Fibroblast of pulmonary artery (primary cell): Measurements from ENCODE around the gene TMEM175.

Source experiments
- DNase-seq: peaks from one replicate; pipeline ENCODE4 v3.0.0-alpha.2; 2010; ENCODE audit warnings: low read depth
- H3K4me3 ChIP-seq: replicated peaks from 2 replicates; pipeline ENCODE4 v1.5.1; 2011; ENCODE audit warnings: low read depth, mild to moderate bottlenecking, control low read depth, low read length, moderate library complexity
- TF ChIP-seq, protein P1 (sequence below): IDR thresholded peaks from 2 replicates; pipeline ENCODE4 v1.5.1; 2011; ENCODE audit warnings: mild to moderate bottlenecking, control low read depth, low read length, inconsistent platforms; ENCODE audit errors: missing control alignments

The TMEM175 gene

DNA sequence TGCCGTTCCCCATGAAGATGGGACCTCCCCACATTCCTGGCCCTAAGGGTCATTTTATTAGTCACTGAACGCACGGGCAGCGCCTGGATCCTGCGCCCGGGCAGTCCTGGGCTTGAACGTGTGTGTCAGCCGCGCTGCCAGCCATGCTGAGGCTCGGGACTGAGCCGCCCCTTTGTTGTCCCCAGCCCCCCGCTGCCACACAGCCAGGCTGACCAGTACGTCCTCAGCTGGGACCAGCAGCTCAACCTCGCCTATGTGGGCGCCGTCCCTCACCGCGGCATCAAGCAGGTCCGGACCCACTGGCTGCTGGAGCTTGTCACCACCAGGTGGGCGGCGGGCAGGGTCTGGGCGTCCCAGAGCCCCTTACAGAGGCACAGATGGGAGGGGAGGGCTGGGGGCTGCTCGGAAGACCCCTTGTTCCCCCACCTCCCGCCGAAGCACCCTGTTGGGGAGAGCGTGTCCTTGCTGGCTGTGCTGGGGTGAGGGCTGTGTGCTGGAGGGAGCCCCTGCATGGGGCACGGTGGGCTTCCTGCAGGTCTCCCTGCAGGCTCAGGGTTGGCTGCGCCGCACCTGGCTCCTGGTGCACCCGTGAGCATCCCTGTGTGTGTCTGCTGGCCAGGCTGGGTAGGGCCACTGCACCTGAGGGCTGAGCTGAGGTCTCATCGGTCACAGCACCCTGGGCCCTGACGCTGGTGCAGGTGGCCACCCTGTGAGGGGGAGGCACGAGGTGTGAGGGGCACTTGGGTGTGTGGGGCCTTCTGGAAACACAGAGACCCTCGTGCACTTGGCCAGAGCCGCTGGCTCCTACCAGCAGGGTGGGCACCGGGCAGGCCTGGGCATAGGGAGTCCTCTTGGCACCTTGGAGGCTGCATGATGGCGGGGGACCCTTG, 55.6 kb downstream of the TMEM175 start:
- no peak for DNase-seq
- TF ChIP-seq, protein P1, sequence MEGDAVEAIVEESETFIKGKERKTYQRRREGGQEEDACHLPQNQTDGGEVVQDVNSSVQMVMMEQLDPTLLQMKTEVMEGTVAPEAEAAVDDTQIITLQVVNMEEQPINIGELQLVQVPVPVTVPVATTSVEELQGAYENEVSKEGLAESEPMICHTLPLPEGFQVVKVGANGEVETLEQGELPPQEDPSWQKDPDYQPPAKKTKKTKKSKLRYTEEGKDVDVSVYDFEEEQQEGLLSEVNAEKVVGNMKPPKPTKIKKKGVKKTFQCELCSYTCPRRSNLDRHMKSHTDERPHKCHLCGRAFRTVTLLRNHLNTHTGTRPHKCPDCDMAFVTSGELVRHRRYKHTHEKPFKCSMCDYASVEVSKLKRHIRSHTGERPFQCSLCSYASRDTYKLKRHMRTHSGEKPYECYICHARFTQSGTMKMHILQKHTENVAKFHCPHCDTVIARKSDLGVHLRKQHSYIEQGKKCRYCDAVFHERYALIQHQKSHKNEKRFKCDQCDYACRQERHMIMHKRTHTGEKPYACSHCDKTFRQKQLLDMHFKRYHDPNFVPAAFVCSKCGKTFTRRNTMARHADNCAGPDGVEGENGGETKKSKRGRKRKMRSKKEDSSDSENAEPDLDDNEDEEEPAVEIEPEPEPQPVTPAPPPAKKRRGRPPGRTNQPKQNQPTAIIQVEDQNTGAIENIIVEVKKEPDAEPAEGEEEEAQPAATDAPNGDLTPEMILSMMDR, result no peak
- peak overlapping the region; percentile 73 for H3K4me3 ChIP-seq

DNA sequence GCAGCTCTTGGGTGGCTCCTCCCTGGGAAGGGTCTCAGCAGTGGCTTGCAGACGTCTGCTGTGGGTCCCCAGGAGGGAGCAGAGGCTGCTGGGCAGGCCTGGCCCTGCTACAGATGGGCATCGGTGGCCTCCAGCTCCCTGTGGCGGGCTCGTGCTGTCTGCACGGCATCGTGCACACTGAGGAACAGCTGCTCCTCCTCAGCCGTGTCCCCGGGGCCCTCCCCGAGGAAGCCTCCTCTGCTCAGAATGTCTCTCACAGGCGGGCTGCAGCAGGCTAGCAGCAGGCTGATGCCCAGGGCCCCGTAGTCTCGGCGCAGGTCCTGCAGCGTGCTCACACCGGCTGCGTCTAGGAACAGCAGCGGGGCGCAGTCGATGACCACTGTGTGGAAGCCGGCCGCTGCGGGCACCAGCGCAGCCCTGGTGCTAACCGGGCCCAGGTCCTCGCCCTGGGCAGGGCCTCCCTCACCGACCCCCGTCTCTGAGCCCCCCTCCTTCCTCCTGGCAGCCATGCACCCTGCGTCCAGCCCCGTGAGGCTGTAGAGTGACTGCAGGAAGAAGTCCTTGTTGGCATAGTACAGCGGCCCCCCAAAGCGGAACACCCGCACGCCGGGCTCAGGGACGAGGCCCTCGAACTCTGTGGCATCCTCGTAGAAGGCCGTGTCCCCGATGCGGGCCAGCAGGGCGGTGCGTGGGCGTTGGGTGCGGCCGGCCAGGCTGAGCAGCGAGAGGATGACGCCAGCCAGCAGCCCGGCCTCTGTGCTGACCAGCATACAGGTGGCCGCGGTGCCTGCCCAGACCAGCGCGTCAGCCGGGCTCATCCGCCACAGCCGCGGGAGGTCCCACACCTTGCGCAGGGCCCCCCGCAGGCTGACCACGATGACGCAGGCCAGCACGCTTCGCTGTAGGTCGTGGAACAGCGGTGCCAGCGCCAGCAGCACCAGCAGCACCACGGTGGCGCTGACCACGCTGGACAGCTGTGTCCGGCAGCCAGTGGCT, 56.8 kb downstream of the TMEM175 start:
- DNase-seq, result no peak
- no peak overlapping the region for H3K4me3 ChIP-seq
- TF ChIP-seq, protein P1, result no peak

DNA sequence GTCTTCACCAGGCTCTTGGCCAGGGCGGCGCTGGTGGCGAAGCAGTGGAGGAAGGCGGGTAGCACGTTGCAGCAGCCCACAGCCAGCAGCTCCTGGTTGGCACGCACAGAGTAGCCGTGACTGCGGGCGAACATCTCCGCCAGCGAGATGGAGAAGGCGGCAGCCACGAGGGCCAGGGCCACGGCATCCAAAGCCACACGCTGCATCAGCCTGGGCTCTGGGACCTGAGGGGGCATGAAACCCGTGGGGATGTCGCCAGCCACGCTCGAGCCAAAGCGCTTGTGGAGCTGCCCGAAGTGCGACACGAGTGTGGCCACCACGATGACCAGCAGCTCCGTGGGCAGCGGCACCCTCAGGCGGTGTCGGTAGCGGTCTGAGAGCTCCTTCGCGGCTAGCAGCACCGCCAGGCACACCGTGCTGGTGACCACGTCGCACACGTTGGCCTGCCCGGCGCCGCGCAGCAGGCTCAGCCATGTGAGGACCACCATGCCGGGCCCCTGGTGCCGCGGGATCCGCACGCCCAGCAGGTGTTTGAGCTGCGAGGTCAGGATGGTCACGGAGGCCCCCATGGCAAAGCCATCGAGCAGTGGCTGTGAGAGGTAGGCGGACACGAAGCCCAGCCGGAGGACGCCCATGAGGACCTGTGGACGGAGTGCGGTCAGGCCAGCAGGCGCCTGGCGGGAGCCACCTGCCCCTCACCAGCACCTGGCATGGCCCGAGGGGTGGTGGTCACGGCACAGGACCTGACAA, 57.6 kb downstream of the TMEM175 start:
- TF ChIP-seq, protein P1, result no peak
- H3K4me3 ChIP-seq, result no peak overlapping the region
- DNase-seq, result no peak

DNA sequence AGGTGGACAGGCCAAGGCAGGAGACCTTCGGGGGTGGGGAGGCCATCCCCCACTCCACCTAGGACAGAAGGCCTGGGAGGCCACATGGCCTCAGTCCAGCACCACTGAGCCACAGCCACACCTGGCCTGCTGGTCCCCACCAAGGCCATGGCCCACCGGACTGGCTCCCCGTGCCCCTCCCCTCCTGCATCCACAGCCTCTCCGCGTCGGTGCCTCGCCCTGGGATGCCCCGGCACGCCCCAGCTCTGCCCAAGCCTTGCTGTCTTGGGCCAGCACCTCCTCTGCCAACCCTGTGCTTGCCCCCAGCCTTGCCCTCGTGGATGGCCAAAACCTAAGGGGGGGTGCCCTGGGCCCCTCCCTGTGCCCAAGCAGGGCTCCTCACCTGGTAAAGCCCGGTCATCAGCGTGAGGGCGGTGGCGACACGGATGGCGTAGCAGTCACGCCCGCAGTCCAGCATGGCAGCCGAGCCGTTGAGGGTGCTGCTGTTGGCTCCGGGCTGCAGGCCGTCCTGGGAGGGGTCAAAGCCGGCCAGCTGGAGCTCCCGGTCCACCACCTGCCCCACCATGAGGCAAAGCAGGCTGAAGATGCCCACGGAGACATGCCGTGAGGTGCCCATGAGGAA, 58.6 kb downstream of the TMEM175 start:
- no peak overlapping the region for H3K4me3 ChIP-seq
- no peak for DNase-seq
- TF ChIP-seq, protein P1, result no peak

DNA sequence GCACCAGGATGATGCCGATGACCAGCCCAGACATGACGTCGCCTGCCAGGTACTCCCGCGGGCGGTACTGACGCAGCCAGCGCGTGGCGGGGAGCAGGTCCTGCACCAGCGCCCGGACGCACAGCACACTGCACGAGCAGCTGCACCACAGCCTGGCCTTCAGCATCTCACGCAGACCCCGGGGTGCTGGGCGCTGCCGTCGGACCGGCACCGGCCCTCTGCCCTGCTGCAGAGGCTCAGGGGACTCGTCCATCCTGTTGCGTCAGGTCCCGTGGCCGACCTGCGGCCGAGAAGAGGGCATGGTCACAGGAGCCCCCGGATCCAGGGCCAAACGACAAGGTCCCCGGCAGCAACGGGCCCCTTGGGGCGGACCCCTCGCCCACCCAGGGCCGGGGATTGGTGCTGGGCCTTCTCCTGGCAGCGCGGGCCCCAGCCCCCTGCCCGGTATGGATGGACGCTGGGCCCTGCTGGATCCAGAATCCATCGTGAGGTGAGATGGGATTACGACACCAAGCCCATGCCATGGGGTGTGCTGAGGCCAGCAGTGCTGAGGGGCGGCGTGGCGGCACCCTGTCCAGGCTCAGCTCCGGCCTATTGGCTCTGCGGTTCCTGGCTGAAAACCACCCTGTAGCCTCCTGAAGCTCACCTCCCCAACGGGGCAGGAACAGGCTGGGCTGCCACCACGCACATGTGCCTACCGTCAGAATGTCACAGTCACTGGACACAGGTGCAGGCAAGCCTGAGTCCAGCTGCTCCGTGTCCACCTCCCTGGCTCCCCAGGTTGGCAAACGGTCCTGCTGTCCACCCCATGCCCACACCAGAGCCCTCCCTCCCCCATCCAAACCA, 59.4 kb downstream of the TMEM175 start:
- TF ChIP-seq, protein P1, result no peak
- H3K4me3 ChIP-seq, result no peak overlapping the region
- no peak for DNase-seq
